Measurements from ENCODE around the gene SRPRB.
A peak's percentile ranks its signal among the peaks of the same experiment; 100 is the strongest.

SRPRB gene

GRCh38 chr3:133775835-133776234, 29.8 kb upstream of the SRPRB start:
- no peak overlapping the region for H3K27ac ChIP-seq (replicated peaks)
- H3K4me3 ChIP-seq (replicated peaks; ENCODE audit: insufficient read depth, low read length): no peak overlapping the region
- peaks cover 3% of the 10 kb centered on the region for H3K27me3 ChIP-seq (ENCODE audit: insufficient read depth, poor library complexity, severe bottlenecking)
- no peak for DNase-seq (ENCODE audit: low read depth in 1 of 2, low spot score in 1 of 2)
- TF ChIP-seq CTCF (IDR thresholded peaks at IDR 0.05; ENCODE audit: insufficient read depth, low read length): no peak
- no peak for TF ChIP-seq POLR2AphosphoS5 (IDR thresholded peaks at IDR 0.05; ENCODE audit: low read depth)
- TF ChIP-seq SPI1 (IDR thresholded peaks at IDR 0.05; ENCODE audit: borderline replicate concordance, low read depth): no peak
- no peak for TF ChIP-seq REST (IDR thresholded peaks at IDR 0.05; ENCODE audit: insufficient replicate concordance, low read depth)
- TF ChIP-seq GABPA (IDR thresholded peaks at IDR 0.05; ENCODE audit: low read depth): no peak

GRCh38 chr3:133776794-133777438, 28.7 kb upstream of the SRPRB start:
- H3K4me3 ChIP-seq (replicated peaks; ENCODE audit: insufficient read depth, low read length): no peak overlapping the region
- H3K27ac ChIP-seq (replicated peaks): no peak overlapping the region
- H3K27me3 ChIP-seq (ENCODE audit: insufficient read depth, poor library complexity, severe bottlenecking): peaks cover 3% of the 10 kb centered on the region
- DNase-seq (ENCODE audit: low read depth in 1 of 2, low spot score in 1 of 2): no peak
- no peak for TF ChIP-seq REST (IDR thresholded peaks at IDR 0.05; ENCODE audit: insufficient replicate concordance, low read depth)
- TF ChIP-seq GABPA (IDR thresholded peaks at IDR 0.05; ENCODE audit: low read depth): no peak
- no peak for TF ChIP-seq CTCF (IDR thresholded peaks at IDR 0.05; ENCODE audit: insufficient read depth, low read length)
- TF ChIP-seq SPI1 (IDR thresholded peaks at IDR 0.05; ENCODE audit: borderline replicate concordance, low read depth): peak; percentile 3; the same call in 1 of the 2 replicates
- no peak for TF ChIP-seq POLR2AphosphoS5 (IDR thresholded peaks at IDR 0.05; ENCODE audit: low read depth)

GRCh38 chr3:133777807-133778568, 27.6 kb upstream of the SRPRB start:
- no peak for TF ChIP-seq SPI1 (IDR thresholded peaks at IDR 0.05; ENCODE audit: borderline replicate concordance, low read depth)
- TF ChIP-seq REST (IDR thresholded peaks at IDR 0.05; ENCODE audit: insufficient replicate concordance, low read depth): no peak
- H3K27me3 ChIP-seq (ENCODE audit: insufficient read depth, poor library complexity, severe bottlenecking): peaks cover 3% of the 10 kb centered on the region
- no peak overlapping the region for H3K4me3 ChIP-seq (replicated peaks; ENCODE audit: insufficient read depth, low read length)
- DNase-seq (ENCODE audit: low read depth in 1 of 2, low spot score in 1 of 2): no peak
- H3K27ac ChIP-seq (replicated peaks): no peak overlapping the region

Data from HL-60 (cell line).